Measurements from ENCODE around the gene IFNG-AS1. TPM values are rescaled to one million over a fixed set of nuclear protein-coding genes. Genes with fewer than 3 reads are reported as not detected.

Gene IFNG-AS1
- total RNA-seq (ENCODE audit: low replicate concordance) = not detected in 2 replicates
- long read RNA-seq = 0 reads

DNA sequence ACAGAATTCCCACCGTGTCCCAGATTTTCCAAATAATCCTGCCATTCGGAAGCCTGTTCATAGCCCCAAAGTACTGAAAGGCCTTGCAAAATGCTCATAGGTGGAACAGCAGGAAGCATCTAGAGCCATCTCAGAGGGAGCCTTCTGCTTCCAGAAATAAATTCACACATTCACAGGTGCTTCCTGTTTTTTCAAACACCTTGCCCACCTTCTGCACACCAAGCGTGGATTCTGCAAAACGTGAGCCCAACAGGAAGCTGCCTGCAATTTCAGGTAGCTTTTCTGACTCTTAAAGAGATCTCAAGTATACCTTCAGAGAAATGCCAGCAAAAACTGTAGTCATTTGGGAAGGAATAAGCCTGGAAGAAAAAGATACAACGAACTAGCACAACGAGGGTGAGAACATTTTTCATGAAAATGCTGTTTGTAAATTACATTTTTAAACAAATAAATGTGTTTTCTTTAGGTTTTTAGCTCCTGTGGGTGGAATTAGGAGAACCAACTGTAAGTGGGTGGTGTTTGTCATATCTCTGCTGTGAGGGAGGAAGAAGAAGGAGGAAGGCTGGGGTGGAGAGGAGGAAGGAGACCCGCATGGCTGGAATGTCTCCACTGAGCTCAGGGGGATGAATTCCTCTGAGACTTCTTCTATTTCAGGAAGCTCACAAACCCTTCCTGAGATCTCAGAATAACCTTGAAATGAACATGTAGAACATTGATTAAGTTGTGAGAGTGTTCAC, at the start of gene IFNG-AS1:
Gene IFNG-AS1 (plus strand): TSS at position 264 of the 737 bp plus-strand sequence.
- H3K4me3 Mint-ChIP-seq = no peak within 1 kb of the TSS
- H3K4me1 Mint-ChIP-seq (ENCODE audit: unreplicated experiment) = no peaks in the 10 kb centered on the region
- H3K27ac Mint-ChIP-seq = no peak within 1 kb of the TSS
- H3K27me3 Mint-ChIP-seq = peaks cover 6% of the 10 kb centered on the region
- H3K36me3 Mint-ChIP-seq = no peaks in the 10 kb centered on the region
- TF ChIP-seq, protein P1, sequence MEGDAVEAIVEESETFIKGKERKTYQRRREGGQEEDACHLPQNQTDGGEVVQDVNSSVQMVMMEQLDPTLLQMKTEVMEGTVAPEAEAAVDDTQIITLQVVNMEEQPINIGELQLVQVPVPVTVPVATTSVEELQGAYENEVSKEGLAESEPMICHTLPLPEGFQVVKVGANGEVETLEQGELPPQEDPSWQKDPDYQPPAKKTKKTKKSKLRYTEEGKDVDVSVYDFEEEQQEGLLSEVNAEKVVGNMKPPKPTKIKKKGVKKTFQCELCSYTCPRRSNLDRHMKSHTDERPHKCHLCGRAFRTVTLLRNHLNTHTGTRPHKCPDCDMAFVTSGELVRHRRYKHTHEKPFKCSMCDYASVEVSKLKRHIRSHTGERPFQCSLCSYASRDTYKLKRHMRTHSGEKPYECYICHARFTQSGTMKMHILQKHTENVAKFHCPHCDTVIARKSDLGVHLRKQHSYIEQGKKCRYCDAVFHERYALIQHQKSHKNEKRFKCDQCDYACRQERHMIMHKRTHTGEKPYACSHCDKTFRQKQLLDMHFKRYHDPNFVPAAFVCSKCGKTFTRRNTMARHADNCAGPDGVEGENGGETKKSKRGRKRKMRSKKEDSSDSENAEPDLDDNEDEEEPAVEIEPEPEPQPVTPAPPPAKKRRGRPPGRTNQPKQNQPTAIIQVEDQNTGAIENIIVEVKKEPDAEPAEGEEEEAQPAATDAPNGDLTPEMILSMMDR (conservative IDR thresholded peaks at IDR 0.05) = no peak
- no peak for DNase-seq (ENCODE audit: extremely low spot score, unreplicated experiment)
- no peaks in the 10 kb centered on the region for H3K9me3 Mint-ChIP-seq

GRCh38 chr12:67939611-67940010, 49.6 kb upstream of the IFNG-AS1 start:
- Mint-ChIP-seq H3K27me3 (no peaks in the 10 kb centered on the region), H3K9me3 (no peaks in the 10 kb centered on the region), H3K4me3 (no peak overlapping the region), H3K36me3 (no peaks in the 10 kb centered on the region), H3K4me1 (ENCODE audit: unreplicated experiment) (peaks cover 23% of the 10 kb centered on the region), H3K27ac (no peak overlapping the region)
- TF ChIP-seq, protein P1 (conservative IDR thresholded peaks at IDR 0.05) = no peak
- no peak for DNase-seq (ENCODE audit: extremely low spot score, unreplicated experiment)

DNA sequence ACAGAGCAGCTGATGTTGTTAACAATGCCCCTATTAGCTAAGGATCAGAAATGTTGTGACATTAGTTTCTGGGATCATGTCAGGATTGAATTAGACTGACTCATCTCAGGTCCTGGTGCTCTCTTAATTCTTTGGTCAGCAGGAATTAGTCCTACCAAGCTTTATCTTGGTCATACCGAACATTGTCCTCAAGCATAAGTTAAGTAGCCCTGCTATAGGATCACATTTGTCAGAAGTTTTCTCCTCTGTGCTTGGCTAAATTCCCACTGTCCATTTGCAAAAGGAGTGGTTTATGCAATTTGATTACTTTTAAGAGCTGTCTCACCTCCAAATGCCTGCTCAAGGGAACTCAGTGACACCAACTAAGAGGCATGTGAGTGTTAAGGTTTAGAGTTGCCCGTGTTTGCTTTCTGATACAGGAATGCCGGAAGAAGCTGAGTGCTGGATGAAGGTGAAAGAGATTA, 48.4 kb upstream of the IFNG-AS1 start:
- DNase-seq (ENCODE audit: extremely low spot score, unreplicated experiment) = no peak
- H3K27ac Mint-ChIP-seq = no peak overlapping the region
- H3K9me3 Mint-ChIP-seq = no peaks in the 10 kb centered on the region
- TF ChIP-seq, protein P1 (conservative IDR thresholded peaks at IDR 0.05) = no peak
- no peaks in the 10 kb centered on the region for H3K36me3 Mint-ChIP-seq
- H3K4me1 Mint-ChIP-seq (ENCODE audit: unreplicated experiment) = peaks cover 23% of the 10 kb centered on the region
- H3K4me3 Mint-ChIP-seq = no peak overlapping the region
- no peaks in the 10 kb centered on the region for H3K27me3 Mint-ChIP-seq

DNA sequence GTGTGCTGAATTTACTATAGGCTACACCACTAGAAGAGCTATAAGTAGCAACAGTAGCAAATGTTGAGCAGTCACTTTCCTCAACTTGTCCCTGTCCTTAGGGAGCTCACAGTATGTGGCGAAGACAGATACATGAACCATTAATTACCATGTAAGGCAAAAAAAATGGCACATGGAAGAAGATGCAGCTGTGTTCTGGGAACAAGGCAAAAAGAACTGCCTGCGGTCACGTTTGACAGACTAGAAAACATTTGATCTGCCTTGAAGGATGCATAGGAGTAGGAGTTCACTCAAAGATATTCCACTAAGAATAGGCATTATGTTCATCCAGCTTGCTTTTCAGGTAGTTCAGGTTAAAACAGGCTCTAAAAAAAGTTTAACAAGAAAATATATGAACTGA, 46.5 kb upstream of the IFNG-AS1 start:
- H3K36me3 Mint-ChIP-seq = no peaks in the 10 kb centered on the region
- H3K27me3 Mint-ChIP-seq = no peaks in the 10 kb centered on the region
- H3K27ac Mint-ChIP-seq = peak overlapping the region; percentile 29
- TF ChIP-seq, protein P1 (conservative IDR thresholded peaks at IDR 0.05) = no peak
- no peak for DNase-seq (ENCODE audit: extremely low spot score, unreplicated experiment)
- H3K4me3 Mint-ChIP-seq = peak overlapping the region; percentile 32
- H3K9me3 Mint-ChIP-seq = no peaks in the 10 kb centered on the region
- peaks cover 23% of the 10 kb centered on the region for H3K4me1 Mint-ChIP-seq (ENCODE audit: unreplicated experiment)

- TF ChIP-seq, protein P1 (conservative IDR thresholded peaks at IDR 0.05) = peak; percentile 86
- H3K4me3 Mint-ChIP-seq = peak overlapping the region; percentile 32
- H3K9me3 Mint-ChIP-seq = no peaks in the 10 kb centered on the region
- no peaks in the 10 kb centered on the region for H3K36me3 Mint-ChIP-seq
- DNase-seq (ENCODE audit: extremely low spot score, unreplicated experiment) = no peak
- peaks cover 23% of the 10 kb centered on the region for H3K4me1 Mint-ChIP-seq (ENCODE audit: unreplicated experiment)
- no peaks in the 10 kb centered on the region for H3K27me3 Mint-ChIP-seq
- peak overlapping the region; percentile 29 for H3K27ac Mint-ChIP-seq
These were observed 45.9 kb upstream of the IFNG-AS1 start for GRCh38 chr12:67943141-67943892.
